ENCODE measurements around the gene UBE2E2.
"Not testable (repeated sequence)": the region's sequence is repeated elsewhere in the genome, so short reads cannot be mapped to it uniquely, and the experiment has no call there.

UBE2E2 gene

GRCh38 chr3:23202921-23203707, at the start of gene UBE2E2:
TSS of gene UBE2E2 (plus strand) at chr3:23203327.
- no peak for FAIRE-seq

GRCh38 chr3:23153436-23153835, 49.7 kb upstream of the UBE2E2 start:
- no peak for FAIRE-seq

DNA sequence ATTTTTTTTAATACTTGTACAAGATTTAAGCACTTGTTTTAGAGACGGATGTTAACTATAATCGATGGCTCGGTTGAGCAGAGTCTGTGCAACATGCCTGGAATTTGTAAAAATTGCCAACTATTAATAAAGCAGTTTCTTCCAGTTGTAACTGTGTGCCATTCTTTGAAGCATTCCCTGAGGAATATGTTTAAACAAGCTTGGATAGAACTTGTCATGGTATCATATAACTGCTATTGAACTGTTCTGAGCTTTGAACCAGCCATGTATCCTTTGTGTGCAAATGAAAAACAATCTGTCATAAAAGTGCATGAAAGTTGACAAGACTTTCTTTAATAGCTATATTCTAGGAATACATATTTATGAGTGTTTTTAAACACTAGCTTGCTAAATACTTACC, 45.8 kb upstream of the UBE2E2 start:
- FAIRE-seq: no peak

- FAIRE-seq: peak; percentile 53
Measured at GRCh38 chr3:23159929-23160328, 43.2 kb upstream of the UBE2E2 start.

- FAIRE-seq: no peak
Measured at GRCh38 chr3:23161308-23161707, 41.8 kb upstream of the UBE2E2 start.

DNA sequence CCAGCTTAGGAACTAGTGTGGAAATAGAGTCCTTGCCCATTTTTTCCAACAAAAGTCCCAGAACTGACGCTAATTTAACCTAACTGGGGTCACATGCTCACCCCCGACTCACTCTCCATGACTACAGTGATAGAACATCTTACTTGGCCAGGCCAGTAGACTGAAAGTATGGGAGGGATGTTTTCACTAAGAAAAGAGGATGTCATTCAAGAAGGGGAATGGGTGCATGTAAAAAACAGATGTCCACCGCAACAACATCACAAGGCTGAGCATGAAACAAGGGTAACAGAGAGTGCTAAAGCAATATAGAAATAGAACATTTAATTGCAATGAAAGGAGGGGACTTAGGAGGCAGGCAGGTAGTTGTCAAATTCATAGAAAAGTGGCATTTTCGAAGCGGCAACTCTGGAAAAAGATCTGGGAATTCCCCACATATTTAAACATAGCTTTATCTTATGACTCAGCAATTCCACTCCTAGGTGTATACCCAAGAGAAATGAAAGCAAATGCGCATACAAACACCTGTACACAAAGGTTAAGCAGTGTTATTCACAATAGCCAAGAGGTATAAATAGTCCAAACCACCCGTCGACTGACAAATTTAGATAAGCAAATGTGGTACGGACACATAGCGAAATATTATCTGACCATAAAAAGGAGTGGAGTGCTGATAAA, 41.1 kb upstream of the UBE2E2 start:
- FAIRE-seq: no peak

DNA sequence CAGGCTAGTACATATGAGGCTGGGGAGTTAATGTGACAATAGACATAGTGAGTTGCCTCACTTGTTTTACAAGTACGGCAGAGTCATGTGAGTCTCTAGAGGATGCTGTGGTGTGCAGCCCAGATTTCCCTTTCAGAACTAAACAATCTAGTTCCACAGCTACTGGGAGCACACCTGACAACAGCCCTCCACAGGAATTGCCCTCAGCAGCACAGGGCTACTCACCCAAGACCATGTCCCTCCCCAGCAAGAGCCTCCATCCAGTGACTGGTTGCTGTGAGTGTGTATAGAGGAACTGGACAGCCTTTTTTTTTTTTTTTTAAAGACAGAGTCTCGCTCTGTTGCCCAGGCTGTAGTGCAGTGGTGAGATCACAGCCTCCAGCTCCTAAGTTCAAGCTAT, 40.2 kb upstream of the UBE2E2 start:
- FAIRE-seq: no peak

GRCh38 chr3:23164746-23165145, 38.4 kb upstream of the UBE2E2 start:
- no peak for FAIRE-seq

DNA sequence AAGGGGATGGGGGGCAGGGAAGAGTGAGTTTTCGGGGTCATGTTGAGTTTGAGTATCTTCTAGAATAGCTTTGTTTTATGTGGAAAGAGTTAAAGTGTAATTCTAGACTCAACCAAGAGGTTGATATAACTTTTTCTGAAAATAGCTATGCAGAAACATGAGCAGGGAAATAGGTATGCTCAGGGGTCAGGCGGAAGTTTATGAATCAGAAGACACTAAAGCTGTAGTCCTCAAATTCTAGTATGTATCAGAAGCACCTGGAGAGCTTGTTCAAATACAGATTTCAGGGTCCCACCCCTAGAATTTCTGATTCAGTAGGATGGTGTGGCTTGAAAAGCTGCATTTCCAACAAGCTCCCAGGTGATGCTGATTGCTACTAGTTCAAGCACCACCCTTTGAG, 37.6 kb upstream of the UBE2E2 start:
- FAIRE-seq: no peak

- FAIRE-seq: no peak
Measured at GRCh38 chr3:23166276-23166675, 36.9 kb upstream of the UBE2E2 start.

GRCh38 chr3:23166845-23167244, 36.3 kb upstream of the UBE2E2 start:
- FAIRE-seq: no peak

DNA sequence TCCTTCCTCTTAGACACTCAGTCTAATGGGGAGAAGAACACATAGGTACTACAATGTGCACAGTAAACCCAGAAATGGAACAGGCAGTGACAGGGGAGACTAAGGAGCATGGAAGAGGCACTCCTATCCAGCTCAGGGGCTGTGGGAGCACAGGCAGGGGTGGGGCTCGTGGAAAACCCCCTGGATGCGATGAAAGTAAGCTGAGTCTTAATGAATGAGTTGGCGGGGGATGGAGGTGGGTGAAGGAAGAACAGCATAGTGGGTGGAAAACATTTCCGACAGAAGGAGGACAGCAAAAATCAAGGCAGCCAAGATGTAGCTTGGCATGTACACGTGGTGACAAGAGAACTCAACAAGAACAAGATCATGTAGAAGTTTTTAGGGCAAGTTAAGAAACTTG, 33.6 kb upstream of the UBE2E2 start:
- FAIRE-seq: no peak

- no peak for FAIRE-seq
Measured at GRCh38 chr3:23170291-23170690, 32.8 kb upstream of the UBE2E2 start.

GRCh38 chr3:23172059-23172458, 31.1 kb upstream of the UBE2E2 start:
- FAIRE-seq: no peak

DNA sequence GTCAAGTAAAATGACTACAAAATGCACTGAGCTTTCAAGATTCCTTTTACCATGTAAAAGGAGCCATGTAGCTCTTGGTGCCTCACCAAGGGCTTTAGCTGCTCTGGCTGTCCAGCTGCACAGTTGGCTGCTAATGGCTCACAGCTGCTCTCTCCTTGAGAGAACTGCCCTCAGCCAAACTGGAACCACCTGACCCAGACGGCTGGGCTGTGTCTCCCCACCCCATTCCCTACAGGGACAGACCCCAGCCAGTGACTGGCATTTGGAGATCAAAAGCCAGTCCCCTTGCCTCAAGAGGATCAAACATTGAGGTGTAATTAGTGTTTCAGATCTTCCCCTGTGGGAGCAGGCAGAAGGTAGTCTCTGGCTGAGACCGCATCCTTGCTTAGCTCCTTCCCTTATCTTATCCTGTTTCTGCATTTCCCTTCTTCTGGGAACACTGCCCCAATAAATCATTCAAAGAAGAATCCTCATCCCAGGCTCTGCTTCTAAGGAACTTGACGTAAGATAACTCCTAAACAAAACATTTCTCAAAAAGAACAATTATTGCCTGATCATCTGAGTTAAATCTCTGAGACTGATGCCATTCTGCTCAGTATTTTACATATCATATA, 28.6 kb upstream of the UBE2E2 start:
- no peak for FAIRE-seq

DNA sequence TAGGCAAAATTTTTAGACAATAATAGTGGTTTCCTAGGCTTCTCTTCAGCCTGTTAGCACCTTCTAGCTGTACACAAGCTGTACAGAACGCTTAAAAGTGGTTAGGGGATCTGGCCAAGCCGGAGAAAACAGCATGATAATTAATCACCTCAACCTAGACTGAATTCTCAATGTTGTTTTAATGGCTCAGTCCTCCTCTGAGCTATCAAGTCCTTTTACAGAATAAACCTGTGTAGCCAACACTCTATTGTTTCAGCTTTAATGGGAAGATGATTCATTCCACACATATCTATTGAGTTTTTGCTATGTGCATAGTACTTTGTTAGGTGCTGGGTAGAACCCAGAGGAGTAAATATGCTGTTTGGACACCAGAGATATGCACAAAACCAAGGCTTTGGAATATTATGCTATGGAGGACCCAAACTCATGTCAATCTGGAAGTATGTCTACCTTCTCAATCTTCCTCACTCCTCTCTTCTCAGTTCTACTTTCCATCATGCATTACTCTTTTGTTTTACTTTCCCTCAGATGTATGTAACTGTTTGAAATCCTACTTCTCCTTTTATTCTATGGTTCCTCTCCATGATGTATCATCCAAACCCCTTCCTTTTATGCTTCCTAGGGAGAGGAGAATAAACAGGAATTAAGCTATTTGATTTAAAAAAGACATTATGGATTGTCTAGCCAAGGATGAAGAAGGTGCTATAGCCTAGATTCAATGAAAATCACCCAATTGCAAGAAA, 27.6 kb upstream of the UBE2E2 start:
- no peak for FAIRE-seq

DNA sequence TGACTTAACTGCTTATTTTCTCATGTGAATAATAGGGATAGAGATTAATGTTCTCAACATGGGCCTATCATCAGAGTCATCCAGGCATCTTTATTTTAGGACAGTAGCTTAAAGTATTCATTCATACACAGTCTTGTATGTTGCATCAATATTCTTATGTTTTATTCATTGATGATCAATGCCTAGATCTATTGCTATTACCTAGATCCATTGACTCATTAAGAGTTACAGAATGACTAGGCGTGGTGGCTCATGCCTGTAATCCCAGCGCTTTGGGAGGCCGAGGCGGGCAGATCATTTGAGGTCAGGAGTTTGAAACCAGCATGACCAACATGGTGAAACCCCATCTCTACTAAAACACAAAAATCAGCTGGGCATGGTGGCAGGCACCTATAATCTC, 26.3 kb upstream of the UBE2E2 start:
- FAIRE-seq: not testable (repeated sequence)

- FAIRE-seq: no peak
Measured at GRCh38 chr3:23182996-23183513, 20.1 kb upstream of the UBE2E2 start.

DNA sequence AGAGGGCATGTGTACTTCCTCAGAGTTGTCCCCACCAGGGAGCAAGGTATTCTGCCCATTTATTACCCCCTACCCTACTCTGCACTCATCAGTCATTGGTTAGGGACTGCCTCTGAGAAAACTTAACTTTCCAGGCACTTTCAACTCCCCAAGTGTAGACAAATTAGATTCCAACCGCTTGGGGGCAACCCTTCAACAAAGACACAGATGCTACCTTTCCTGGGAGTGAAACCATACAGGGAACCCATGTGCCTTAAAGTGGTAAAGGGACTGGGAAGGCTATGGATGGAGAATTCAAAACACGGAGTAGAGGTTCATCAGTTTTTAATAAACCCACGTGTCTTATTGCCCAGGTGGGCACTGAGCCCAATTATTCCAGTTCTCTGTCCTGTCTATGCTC, 19.4 kb upstream of the UBE2E2 start:
- no peak for FAIRE-seq

GRCh38 chr3:23185861-23186260, 17.3 kb upstream of the UBE2E2 start:
- no peak for FAIRE-seq

DNA sequence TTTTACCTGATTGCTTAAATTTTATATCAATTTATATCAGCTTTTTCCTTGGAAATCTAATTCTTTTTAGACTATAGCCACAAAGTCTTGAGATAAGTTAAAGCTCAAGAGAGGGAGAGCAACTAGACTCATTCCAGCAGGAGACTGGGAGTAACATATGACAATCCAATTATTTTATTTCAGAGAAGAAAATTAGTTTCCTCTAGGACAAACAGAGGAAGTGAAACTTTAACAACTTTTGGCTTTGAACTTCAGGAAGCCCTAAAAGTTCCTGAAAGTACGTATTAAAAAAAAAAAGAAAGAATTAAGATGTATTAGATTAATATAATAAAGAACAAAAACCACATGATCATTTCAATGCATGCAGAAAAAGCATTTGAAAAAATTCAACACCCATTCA, 13.9 kb upstream of the UBE2E2 start:
- FAIRE-seq: no peak

DNA sequence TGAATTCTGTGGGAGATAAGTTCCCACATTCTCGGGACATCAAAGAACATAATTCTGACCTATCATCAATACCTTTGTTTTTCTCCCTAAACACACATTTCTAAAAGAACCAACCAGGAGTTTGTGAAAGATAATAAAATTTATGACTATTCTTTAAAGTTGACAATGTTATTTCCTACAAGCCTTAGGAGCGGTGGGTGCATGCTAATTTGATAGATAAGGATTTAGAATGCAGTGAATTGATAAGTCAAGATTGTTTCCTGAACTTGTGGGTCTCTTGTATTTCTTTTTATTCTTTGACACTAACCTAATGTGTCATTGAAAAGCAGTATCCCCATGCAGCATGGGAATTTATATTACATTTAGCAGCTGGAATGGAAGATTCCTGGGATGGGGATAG, 10.3 kb upstream of the UBE2E2 start:
- FAIRE-seq: no peak

DNA sequence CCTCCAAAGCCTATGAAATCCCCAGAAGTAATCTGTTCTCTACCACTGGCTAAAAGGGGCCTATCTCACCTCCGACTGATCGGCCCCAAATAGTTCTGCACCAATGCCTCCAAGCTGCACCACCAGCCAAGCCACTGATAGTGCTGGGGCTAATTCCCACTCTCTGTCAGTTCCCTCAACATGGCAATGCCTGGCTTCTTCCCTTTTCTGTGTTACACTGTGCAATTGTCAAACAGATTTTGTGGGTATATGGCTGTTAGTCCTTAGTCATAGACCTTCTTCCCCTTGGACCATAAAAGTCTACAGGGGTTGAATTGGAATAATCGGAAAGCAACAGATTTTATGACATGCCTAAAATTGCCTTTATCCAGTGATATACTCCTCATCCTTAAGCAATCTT, 9.3 kb upstream of the UBE2E2 start:
- FAIRE-seq: no peak
